ENCODE data around the gene EXOC3L4.

GRCh38 chr14:103130965-103131364 is 36.4 kb downstream of the EXOC3L4 start:
- TF ChIP-seq CTCF (IDR thresholded peaks at IDR 0.05) (no peak), POLR2A (IDR thresholded peaks at IDR 0.05) (no peak)

All from ovary (tissue), 3 donors.